Uterus (tissue), 4 donors: ENCODE data around the gene ZNF616. TPM values are rescaled to one million over a fixed set of nuclear protein-coding genes. Genes with fewer than 3 reads are reported as not detected.

Experiments used
- DNase-seq, 2 donors: peaks; one replicate each; pipeline ENCODE4 v3.0.0-alpha.2; 2019 to 2020
- H3K27ac ChIP-seq, 2 donors: fragments of 200-600 bp; sonication (generic); 1 replicate in 1 of 2; 2 replicates in 1 of 2; pipeline ENCODE4 v1.5.1; 2016 to 2018
- H3K27me3 ChIP-seq, 2 donors: fragments of 200-600 bp; sonication (generic); one replicate each; pipeline ENCODE4 v1.5.1; 2018 to 2019; ENCODE audit warnings: control low read depth in 1 of 2
- H3K36me3 ChIP-seq, 2 donors: fragments of 200-600 bp; sonication (generic); one replicate each; pipeline ENCODE4 v1.5.1; 2019; ENCODE audit warnings: control low read depth in 1 of 2
- H3K4me1 ChIP-seq, 2 donors: fragments of 200-600 bp; sonication (generic); one replicate each; pipeline ENCODE4 v1.5.1; 2018 to 2019; ENCODE audit warnings: control low read depth in 1 of 2
- H3K4me3 ChIP-seq, 2 donors: fragments of 200-600 bp; sonication (generic); 1 replicate in 1 of 2; 2 replicates in 1 of 2; pipeline ENCODE4 v1.5.1; 2018 to 2019; ENCODE audit warnings: mild to moderate bottlenecking in 1 of 2
- H3K9me3 ChIP-seq, 2 donors: fragments of 200-600 bp; sonication (generic); one replicate each; pipeline ENCODE4 v1.5.1; 2019; ENCODE audit warnings: control low read depth in 1 of 2
- CTCF ChIP-seq, 4 experiments: fragments of 200-600 bp in 2 of 4; fragments of 450-650 bp in 2 of 4; sonication (generic) in 2 of 4; IDR thresholded peaks; one replicate each; pipeline ENCODE4 v1.5.1; 2016 to 2019; ENCODE audit warnings: antibody characterized with exemption in 4 of 4, mild to moderate bottlenecking in 2 of 4, moderate library complexity in 1 of 4
- POLR2A ChIP-seq, 2 donors: fragments of 450-650 bp; IDR thresholded peaks; one replicate each; pipeline ENCODE4 v1.6.1; 2016; ENCODE audit warnings: antibody characterized with exemption in 2 of 2, mild to moderate bottlenecking in 1 of 2, moderate library complexity in 1 of 2
- intact Hi-C: fragments of 100-400 bp; cut with DNase I; formaldehyde crosslinking; loops from one replicate; pipeline ENCODE4 v1.15.1; 2023; ENCODE audit warnings: low total_unique reads
- total RNA-seq, 4 donors: library from RNA; depleted of rRNA in 3 of 4; stranded (reverse); fragments of >200 nt in 3 of 4; gene quantifications; one replicate each; pipeline versions ENCODE4 v1.1.0 to v1.2.4, GENCODE V29; 2014 to 2023
- donor health status: DM: yes; HTN: yes; CAD: no.

The ZNF616 gene
- total RNA-seq, 4 donors from 2014 or later: 2.4 to 27.2 (median 17.6) TPM

DNA sequence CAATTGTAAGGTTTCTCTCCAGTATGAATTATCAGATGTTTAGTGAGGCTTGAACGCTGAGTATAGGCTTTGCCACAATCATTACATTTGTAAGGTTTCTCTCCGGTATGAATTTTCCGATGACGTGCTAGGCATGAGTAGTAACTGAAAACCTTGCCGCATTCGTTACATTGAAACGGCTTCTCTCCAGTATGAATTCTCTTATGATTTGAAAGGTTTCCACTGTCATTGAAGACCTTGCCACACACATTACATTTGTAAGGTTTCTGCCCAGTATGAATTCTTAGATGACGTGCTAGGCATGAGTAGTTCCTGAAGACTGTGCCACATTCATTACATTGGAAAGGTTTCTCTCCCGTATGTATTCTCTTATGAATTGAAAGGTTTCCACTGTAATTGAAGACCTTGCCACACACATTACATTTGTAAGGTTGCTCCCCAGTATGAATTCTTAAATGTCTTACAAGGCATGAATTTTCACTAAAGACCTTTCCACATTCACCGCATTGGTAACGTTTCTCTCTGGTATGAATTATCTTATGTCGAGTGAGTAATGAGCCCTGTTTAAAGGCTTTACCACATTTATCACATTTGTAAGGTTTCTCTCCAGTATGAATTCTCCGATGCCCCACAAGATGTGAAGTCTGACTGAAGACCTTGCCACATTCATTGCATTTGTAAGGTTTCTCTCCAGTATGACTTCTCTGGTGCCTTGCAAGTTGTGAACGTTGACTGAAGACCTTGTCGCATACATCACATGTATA is 16.0 kb upstream of the ZNF616 start:
- Histone ChIP-seq H3K27ac (no peak overlapping the region), H3K4me1 (no peaks in the 10 kb centered on the region), H3K9me3 (peaks cover 0 to 9% of the 10 kb centered on the region in 2 donors), H3K27me3 (no peaks in the 10 kb centered on the region), H3K36me3 (no peaks in the 10 kb centered on the region), H3K4me3 (no peak overlapping the region)
- no peak for TF ChIP-seq CTCF (IDR thresholded peaks at IDR 0.05)
- TF ChIP-seq POLR2A (IDR thresholded peaks at IDR 0.05): no peak
- intact Hi-C loops: no loop called here
- DNase-seq: no peak

GRCh38 chr19:52148256-52148655 is 8.5 kb upstream of the ZNF616 start:
- Histone ChIP-seq H3K27me3 (no peaks in the 10 kb centered on the region), H3K27ac (no peak overlapping the region), H3K36me3 (no peaks in the 10 kb centered on the region), H3K4me3 (no peak overlapping the region), H3K9me3 (no peaks in the 10 kb centered on the region), H3K4me1 (no peaks in the 10 kb centered on the region)
- intact Hi-C loops: no loop called here
- DNase-seq: no peak
- TF ChIP-seq CTCF (IDR thresholded peaks at IDR 0.05) (no peak), POLR2A (IDR thresholded peaks at IDR 0.05) (no peak)

- no peak overlapping the region for H3K27ac ChIP-seq
- no peak overlapping the region for H3K4me3 ChIP-seq
- H3K9me3 ChIP-seq: no peaks in the 10 kb centered on the region
- H3K36me3 ChIP-seq: no peaks in the 10 kb centered on the region
- peaks cover 0 to 11% of the 10 kb centered on the region in 2 donors for H3K4me1 ChIP-seq
- H3K27me3 ChIP-seq: no peaks in the 10 kb centered on the region
- no peak for TF ChIP-seq CTCF (IDR thresholded peaks at IDR 0.05)
- TF ChIP-seq POLR2A (IDR thresholded peaks at IDR 0.05): no peak
- intact Hi-C loops: no loop called here
- DNase-seq: no peak
Observed at GRCh38 chr19:52142001-52142595, 2.4 kb upstream of the ZNF616 start.

- DNase-seq: no peak
- no peaks in the 10 kb centered on the region for H3K27me3 ChIP-seq
- H3K9me3 ChIP-seq: no peaks in the 10 kb centered on the region
- no peak overlapping the region for H3K4me3 ChIP-seq
- H3K4me1 ChIP-seq: peaks cover 0 to 11% of the 10 kb centered on the region in 2 donors
- intact Hi-C loops: no loop called here
- H3K36me3 ChIP-seq: no peaks in the 10 kb centered on the region
- no peak for TF ChIP-seq POLR2A (IDR thresholded peaks at IDR 0.05)
- no peak for TF ChIP-seq CTCF (IDR thresholded peaks at IDR 0.05)
- H3K27ac ChIP-seq: no peak overlapping the region
Observed at GRCh38 chr19:52141203-52141602, 1.5 kb upstream of the ZNF616 start.

DNA sequence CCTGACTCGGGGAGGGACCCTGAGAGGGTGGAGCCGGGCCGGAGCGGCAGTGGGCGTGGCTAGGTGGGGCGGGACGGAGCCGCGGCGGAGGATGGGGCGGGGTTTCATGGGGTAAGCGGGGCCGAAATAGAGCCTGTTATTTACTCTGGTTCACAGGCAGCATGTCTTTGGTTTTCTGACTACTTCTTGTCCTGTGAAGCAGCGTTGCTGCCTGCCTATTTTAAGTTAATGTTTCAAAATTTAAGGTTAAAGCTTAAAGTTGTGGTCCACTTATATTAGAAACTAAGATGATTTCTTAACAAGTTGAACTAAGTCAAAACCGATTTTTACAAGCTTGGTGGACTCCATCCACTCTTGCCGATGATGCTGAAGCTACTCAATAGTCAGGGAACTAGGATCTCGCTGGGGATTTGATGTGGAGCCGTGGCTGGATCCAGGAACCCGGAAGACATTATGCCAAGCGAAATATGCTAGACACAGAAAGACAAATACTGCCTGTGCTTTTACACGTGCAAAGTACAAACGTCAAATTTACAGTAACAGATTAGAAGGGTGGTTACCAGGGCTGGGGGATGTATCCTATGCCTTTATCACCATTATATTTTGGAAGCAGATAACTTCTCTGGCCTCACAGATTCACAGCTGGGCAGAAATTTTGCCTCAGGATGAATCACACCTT is 433 bp upstream of the ZNF616 start:
- Histone ChIP-seq H3K4me1 (peaks cover 0 to 11% of the 10 kb centered on the region in 2 donors), H3K27me3 (no peaks in the 10 kb centered on the region), H3K9me3 (no peaks in the 10 kb centered on the region), H3K27ac (peak overlapping the region; percentile 74 to 98), H3K36me3 (no peaks in the 10 kb centered on the region), H3K4me3 (peak overlapping the region; percentile 90 to 98)
- peak in 1 of 2 donors; percentile 18 for DNase-seq
- intact Hi-C loops: no loop called here
- no peak for TF ChIP-seq POLR2A (IDR thresholded peaks at IDR 0.05)
- TF ChIP-seq CTCF (IDR thresholded peaks at IDR 0.05): no peak
